ENCODE measurements around the gene ATG14.
"Not testable (repeated sequence)": the region's sequence is repeated elsewhere in the genome, so short reads cannot be mapped to it uniquely, and the experiment has no call there.

Gene ATG14

GRCh38 chr14:55433880-55434804, 22.5 kb upstream of the ATG14 start:
- no peak for DNase-seq

- no peak for DNase-seq
Measured at GRCh38 chr14:55432628-55433027, 21.0 kb upstream of the ATG14 start.

- DNase-seq, result no peak
Measured at GRCh38 chr14:55430024-55430690, 18.5 kb upstream of the ATG14 start.

DNA sequence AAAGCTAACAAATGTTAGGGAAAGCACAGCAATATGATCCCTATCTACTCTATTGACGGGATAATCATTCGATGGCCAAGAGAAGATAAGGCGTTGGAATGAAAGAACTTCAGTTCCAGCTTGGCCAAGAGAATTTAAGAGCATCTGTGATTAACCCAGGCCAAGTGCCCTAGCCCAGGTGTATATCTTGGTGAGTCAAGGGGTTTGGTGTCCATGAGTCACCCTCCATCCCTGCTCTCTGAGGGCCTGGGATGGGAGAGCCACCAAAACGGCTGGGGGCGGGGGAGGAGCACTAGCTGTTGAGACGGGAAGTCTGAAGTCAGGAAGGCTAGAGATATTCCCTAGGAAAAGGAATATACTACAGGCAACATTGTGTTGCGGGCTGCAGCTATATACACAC, 15.8 kb upstream of the ATG14 start:
- no peak for DNase-seq

GRCh38 chr14:55426891-55427290, 15.3 kb upstream of the ATG14 start:
- DNase-seq, result no peak

GRCh38 chr14:55425091-55425490, 13.5 kb upstream of the ATG14 start:
- no peak for DNase-seq

GRCh38 chr14:55423969-55424368, 12.3 kb upstream of the ATG14 start:
- no peak for DNase-seq

- not testable (repeated sequence) for DNase-seq
Measured at GRCh38 chr14:55422338-55422737, 10.7 kb upstream of the ATG14 start.

DNA sequence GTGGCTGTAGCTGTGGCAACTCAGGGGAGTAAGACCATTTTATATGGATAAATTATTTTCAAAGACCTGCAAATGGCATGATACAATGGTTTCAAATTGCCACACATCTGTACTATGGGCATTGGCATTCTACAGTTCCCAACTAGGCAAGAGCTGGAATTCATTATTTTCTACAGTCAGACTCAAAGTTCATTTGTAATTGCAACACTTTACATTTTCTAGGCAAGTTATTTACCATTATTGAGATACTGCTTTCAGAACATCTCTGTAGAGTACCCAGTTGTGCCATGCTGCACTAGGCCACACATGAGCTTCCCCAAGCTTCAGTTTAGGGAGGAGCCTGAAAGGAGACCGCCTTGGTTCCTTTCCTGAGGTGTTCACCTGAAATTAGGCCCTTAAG, 8.0 kb upstream of the ATG14 start:
- DNase-seq, result no peak

DNA sequence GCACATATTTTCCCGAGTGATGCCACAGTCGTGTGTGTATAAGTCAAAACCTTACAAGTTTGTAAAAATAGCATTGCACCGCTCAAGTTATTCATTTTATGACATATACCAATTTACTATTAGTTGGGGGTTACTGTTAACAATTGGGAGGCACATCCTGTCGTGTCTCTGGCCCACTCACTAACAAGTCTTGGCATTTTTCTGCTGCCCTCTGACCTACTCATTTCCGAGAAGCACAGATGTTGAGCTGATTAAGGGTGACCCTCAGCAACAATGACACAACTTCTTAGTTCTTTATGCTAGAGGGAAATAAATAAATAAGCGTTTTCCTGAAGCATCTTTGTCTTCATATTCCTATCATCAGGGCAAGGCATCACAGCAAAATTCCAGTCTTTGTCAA, 6.8 kb upstream of the ATG14 start:
- no peak for DNase-seq

DNA sequence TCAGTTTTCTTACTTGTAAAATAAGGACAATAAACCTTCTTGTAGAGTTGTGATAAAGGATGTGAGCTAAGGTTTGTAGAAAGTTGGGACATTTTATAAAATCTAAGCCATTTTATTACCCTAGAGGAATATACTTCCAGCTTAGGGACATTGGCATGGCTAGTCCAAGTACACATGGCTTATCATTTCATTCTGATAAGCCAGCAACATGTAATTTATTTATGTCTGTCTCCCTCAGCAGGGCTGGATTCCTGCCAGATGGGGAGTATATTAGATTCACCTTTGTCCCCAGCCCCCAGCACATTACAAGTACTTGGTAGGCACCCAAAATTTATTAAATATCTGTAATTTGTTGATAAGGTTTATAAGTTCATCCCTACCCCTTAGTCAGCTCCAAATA, 6.3 kb upstream of the ATG14 start:
- no peak for DNase-seq

DNA sequence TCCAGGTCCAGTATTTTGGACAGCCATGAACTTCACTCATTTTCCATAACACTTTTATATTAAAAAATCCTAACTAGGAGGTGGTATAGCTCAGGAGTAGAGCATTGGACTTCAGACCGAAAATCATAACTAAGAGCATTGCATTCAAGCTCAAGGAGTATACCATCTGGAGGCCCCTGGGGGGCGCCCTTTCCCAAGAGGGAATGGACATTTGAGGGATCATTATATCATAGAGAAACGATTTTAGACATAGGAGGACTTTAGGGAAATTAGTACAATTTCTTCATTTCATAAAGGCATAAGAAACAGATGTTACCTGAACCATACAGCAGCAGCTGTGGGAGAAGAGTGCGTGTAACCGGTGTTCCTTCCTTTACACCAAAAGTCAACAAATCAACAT, 5.2 kb upstream of the ATG14 start:
- no peak for DNase-seq

DNA sequence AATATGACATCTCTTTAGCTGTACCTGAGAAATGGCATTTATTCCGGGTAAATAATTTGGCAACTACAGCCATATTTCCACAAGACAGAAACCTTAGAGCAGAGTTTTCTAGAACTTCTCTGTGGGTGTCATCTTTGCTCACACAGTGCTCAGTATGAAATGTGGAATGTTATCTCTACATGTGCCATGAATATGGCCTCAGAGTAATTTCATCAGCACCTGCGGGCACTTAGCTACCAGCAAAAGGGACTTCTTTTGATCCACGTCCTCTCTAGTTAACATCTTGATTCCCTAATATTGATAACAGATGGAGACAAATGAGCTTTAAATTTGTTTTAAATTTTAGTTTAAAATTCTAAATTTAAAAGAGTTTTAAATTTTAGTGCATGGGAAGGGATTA, 2.9 kb upstream of the ATG14 start:
- no peak for DNase-seq

GRCh38 chr14:55412676-55413075, 1.0 kb upstream of the ATG14 start:
- DNase-seq, result no peak

DNA sequence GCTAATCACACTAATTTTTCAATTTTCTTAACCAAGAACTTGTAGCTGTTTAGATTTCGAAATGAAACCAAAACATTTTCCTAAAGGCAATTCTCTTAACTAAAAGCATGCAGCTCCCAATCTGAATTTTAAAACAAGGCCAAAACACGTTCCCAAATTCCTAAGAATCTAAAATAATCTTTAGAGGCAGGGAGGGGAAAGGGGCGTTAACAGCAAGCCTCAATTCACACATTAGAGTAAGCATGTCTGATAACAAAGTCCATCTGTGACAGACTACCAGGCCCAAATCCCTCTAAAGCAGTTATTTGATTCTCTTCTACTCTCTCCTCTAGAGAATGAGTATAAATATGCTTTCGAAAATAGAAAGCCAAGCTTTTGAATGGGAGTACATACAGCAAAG, 754 bp downstream of the ATG14 start:
- DNase-seq, result no peak

DNA sequence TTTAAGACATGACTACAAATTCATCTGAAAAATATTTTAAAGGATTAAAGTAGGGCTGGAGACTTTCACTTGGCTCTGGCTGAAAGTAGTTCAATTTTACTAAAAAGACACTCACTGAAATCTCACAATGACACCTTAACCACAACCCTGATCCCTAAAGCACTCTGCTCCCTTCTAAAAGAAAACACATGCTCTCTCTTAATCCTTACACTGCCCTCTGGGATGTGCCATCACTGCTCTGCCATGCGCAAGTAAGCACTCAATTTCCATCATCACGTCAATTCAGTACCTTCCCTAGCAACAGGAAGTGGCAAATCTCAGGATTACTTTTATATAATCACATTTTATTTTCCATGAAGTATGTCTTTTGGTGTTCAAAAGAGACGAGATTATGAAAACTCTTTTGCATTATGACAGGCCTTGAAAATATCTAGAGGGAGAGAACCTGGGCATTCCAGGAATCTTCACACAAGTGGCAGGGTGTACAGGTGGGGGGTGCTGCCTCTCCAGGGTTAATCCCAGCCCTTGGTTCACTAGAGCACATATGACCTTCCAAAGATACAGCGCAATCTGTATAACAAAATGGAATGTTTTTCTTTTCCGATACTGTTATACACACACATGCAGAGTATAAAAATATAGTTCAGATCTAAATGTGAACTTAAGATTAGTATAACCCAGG, 7.3 kb downstream of the ATG14 start:
- DNase-seq, result no peak

GRCh38 chr14:55401751-55402150, 9.9 kb downstream of the ATG14 start:
- no peak for DNase-seq

- DNase-seq, result no peak
Measured at GRCh38 chr14:55399852-55400251, 11.8 kb downstream of the ATG14 start.

DNA sequence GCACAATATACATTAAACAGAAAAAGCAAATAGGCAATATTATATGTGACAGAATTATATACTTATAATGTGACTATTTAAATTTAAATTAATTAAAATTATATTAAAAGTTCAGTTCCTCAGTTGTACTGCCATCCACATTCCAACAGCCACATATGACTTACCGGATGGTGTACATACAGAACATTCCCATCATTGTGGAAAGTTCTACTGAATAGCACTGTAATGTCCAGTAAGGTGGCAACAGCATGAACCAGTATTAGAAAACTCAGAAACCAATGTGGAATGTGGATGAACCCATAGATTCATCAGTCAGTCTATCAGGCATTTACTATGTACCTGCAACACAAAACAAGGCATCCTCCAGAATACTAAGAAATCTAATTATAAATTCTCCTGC, 12.4 kb downstream of the ATG14 start:
- no peak for DNase-seq

DNA sequence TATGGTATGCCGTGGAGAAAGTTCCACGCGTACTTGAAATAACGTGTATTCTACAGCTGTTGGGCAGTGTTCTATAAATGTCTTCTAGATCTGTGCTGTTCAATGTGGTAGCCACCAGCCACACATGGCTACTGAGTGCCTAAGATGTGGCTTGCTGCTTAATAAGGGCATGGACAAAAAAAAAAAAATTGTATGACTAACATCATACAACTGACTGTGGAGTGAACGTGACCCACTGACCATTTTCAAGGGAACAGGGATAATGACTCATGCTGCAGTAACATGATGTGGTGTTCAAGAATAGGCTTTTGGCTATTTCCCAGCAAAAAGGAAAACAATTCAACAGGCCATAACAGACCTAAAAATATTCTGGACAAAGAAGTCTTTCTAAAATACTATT, 13.0 kb downstream of the ATG14 start:
- DNase-seq, result no peak

DNA sequence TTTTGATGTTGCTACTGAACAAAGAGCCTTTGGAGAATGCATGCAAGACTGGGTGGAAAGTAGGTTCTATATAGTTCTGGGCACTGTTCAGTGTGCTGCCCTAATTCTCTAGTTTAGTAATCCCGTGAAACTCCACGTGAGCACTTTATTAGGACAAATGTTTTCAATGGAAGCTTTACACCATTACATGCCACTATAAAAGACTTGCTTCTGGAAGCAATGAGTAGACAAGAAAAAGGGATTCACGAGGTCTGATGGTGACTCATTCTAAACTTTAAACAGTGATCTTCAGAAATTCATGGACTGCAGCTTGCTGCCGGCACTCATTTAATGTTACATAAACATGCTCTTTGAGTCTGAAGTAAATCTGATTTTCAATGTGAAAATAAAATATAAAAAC, 22.3 kb downstream of the ATG14 start:
- DNase-seq, result no peak

GRCh38 chr14:55388160-55388559, 23.5 kb downstream of the ATG14 start:
- DNase-seq, result no peak

DNA sequence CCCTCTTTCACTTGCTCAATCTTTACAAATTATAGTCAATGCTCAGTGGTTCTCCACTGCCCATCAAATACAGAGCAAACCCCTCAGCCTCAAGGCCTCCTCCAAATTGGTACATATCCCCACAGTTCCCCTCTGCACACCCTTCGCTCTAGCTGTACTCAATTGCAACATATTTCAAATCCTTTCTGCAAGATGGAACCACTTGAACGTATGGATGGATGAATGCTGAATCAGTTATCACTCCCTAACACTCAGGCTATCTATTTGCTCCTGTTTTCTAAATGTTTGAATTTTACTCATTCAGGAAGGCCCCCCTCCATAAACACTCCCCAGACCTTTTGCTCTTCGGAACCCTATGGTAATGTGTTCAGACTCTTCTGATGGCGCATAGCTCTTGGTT, 24.5 kb downstream of the ATG14 start:
- DNase-seq, result no peak
